HEK293 (cell line): Measurements from ENCODE around the gene EIF1AY.

Experiments used
- CTCF ChIA-PET: fragments of 350-600 bp; formaldehyde crosslinking; extraction: SDS; loops from one replicate; lab custom pipeline; 2021; ENCODE audit warnings: antibody characterized with exemption; lab: Yijun Ruan, JAX
- POLR2A ChIA-PET: fragments of 300-600 bp; formaldehyde crosslinking; extraction: SDS; loops from one replicate; lab custom pipeline; 2020; ENCODE audit warnings: antibody characterized with exemption, inconsistent platforms; lab: Yijun Ruan, JAX
- H3K27ac ChIP-seq: fragments of 200-500 bp; sonication (Bioruptor generic); 2 replicates; pipeline ENCODE4 v1.5.1; 2014; ENCODE audit warnings: low read depth, low read length, control low read depth, inconsistent platforms; ENCODE audit errors: extremely low read depth
- H3K36me3 ChIP-seq, 2 experiments: fragments of 200-500 bp in 1 of 2; sonication (Bioruptor generic) in 1 of 2; 1 replicate in 1 of 2; 2 replicates in 1 of 2; pipeline ENCODE4 v1.5.1; 2014 to 2017; ENCODE audit warnings: inconsistent platforms in 2 of 2, low read length in 2 of 2; ENCODE audit not compliant: control insufficient read depth in 2 of 2, insufficient read depth in 1 of 2
- H3K4me1 ChIP-seq: fragments of 200-500 bp; sonication (Bioruptor generic); 2 replicates; pipeline ENCODE4 v1.5.1; 2014; ENCODE audit warnings: mild to moderate bottlenecking, low read length, inconsistent platforms; ENCODE audit not compliant: control insufficient read depth, insufficient read depth
- H3K4me3 ChIP-seq: 2 replicates; pipeline ENCODE4 v1.5.1; 2011; ENCODE audit warnings: low read depth, mild to moderate bottlenecking, control low read depth, low read length, moderate library complexity
- H3K9me3 ChIP-seq: fragments of 200-500 bp; sonication (Bioruptor generic); 2 replicates; pipeline ENCODE4 v1.5.1; 2014; ENCODE audit warnings: low read depth, low read length, inconsistent platforms; ENCODE audit not compliant: control insufficient read depth, insufficient read depth
- MZF1 ChIP-seq: fragments of 450-650 bp; formaldehyde crosslinking; IDR thresholded peaks from 2 replicates; pipeline ENCODE4 v1.5.1; 2017; ENCODE audit warnings: missing biosample characterization, missing genetic modification characterization, borderline replicate concordance
- ZNF10 ChIP-seq: fragments of 450-650 bp; formaldehyde crosslinking; IDR thresholded peaks from 2 replicates; pipeline ENCODE4 v1.5.1; 2017; ENCODE audit warnings: missing biosample characterization, missing genetic modification characterization
- ZNF140 ChIP-seq: fragments of 450-650 bp; formaldehyde crosslinking; IDR thresholded peaks from 2 replicates; pipeline ENCODE4 v1.5.1; 2016; ENCODE audit warnings: missing biosample characterization, missing genetic modification characterization
- ZNF146 ChIP-seq: fragments of 450-650 bp; formaldehyde crosslinking; IDR thresholded peaks from 2 replicates; pipeline ENCODE4 v1.5.1; 2016; ENCODE audit warnings: missing biosample characterization, missing genetic modification characterization
- ZNF157 ChIP-seq: fragments of 450-650 bp; formaldehyde crosslinking; IDR thresholded peaks from 2 replicates; pipeline ENCODE4 v1.5.1; 2016; ENCODE audit warnings: missing biosample characterization, missing genetic modification characterization
- ZNF175 ChIP-seq: fragments of 450-650 bp; formaldehyde crosslinking; IDR thresholded peaks from 2 replicates; pipeline ENCODE4 v1.5.1; 2016; ENCODE audit warnings: missing biosample characterization, missing genetic modification characterization
- ZNF202 ChIP-seq: fragments of 450-650 bp; formaldehyde crosslinking; IDR thresholded peaks from 2 replicates; pipeline ENCODE4 v1.5.1; 2016; ENCODE audit warnings: missing biosample characterization, missing genetic modification characterization, borderline replicate concordance
- ZNF292 ChIP-seq: fragments of 450-650 bp; formaldehyde crosslinking; IDR thresholded peaks from 2 replicates; pipeline ENCODE4 v1.5.1; 2016; ENCODE audit warnings: low read depth, missing biosample characterization, missing genetic modification characterization, borderline replicate concordance
- ZNF423 ChIP-seq: fragments of 450-650 bp; formaldehyde crosslinking; IDR thresholded peaks from 2 replicates; pipeline ENCODE4 v1.5.1; 2016; ENCODE audit warnings: missing biosample characterization, missing genetic modification characterization
- ZNF558 ChIP-seq: fragments of 450-650 bp; formaldehyde crosslinking; IDR thresholded peaks from 2 replicates; pipeline ENCODE4 v1.5.1; 2016; ENCODE audit warnings: missing biosample characterization, missing genetic modification characterization
- ZNF621 ChIP-seq: fragments of 450-650 bp; formaldehyde crosslinking; IDR thresholded peaks from 2 replicates; pipeline ENCODE4 v1.5.1; 2017; ENCODE audit warnings: missing biosample characterization, missing genetic modification characterization
- TF ChIP-seq, protein P1 (sequence below): fragments of 450-650 bp; formaldehyde crosslinking; IDR thresholded peaks from 2 replicates; pipeline ENCODE4 v1.5.1; 2016; ENCODE audit warnings: missing biosample characterization, missing genetic modification characterization
- TF ChIP-seq, protein P2 (sequence below): sonication (generic); formaldehyde crosslinking; IDR thresholded peaks from 2 replicates; pipeline ENCODE4 v1.8.1; 2022; ENCODE audit warnings: mild to moderate bottlenecking, moderate library complexity, missing genetic modification reagents
- TF ChIP-seq, protein P3 (sequence below): fragments of 450-650 bp; formaldehyde crosslinking; IDR thresholded peaks from 2 replicates; pipeline ENCODE4 v1.5.1; 2016; ENCODE audit warnings: missing biosample characterization, missing genetic modification characterization
- TF ChIP-seq, protein P4 (sequence below): fragments of 450-650 bp; formaldehyde crosslinking; IDR thresholded peaks from 2 replicates; pipeline ENCODE4 v1.5.1; 2016; ENCODE audit warnings: missing biosample characterization, missing genetic modification characterization
- TF ChIP-seq, protein P5 (sequence below): fragments of 450-650 bp; formaldehyde crosslinking; IDR thresholded peaks from 2 replicates; pipeline ENCODE4 v1.5.1; 2017; ENCODE audit warnings: missing biosample characterization, missing genetic modification characterization

EIF1AY gene, protein sequence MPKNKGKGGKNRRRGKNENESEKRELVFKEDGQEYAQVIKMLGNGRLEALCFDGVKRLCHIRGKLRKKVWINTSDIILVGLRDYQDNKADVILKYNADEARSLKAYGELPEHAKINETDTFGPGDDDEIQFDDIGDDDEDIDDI

DNA sequence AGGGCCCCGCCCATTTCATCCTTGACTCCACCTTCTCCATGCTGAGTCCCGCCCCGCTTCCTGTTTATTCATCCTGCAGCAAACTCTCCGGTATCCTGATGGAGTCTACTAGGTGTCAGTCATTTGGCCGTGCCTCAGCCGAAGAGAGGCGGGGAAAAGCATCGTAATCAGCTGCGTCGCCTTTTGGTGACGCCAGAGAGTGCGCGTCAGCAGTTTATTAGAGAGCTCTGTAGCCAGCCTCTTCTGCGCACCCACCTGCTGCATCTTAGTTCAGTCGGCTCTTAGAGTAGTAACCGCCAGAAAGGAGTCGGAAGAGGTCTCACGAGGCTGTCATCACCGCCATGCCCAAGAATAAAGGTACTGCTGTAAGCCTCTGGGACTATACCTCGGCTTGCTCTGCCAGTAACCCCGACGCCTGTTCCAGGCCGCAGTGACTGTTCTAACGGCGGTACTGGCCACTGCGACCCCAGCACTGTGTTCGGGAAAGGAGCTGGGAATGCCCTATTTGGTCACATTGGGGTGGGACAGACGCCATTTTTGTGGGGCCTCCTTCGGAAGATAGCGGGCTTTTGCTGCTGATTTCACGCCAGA, at the start of gene EIF1AY:
Gene EIF1AY (plus strand): TSS at position 246 of the 591 bp plus-strand sequence. CDS start 96 bp downstream, at position 342.
- TF ChIP-seq MZF1 (tag by site-specific recombination) (no peak), ZNF140 (tag by site-specific recombination) (no peak), ZNF146 (no peak), ZNF175 (tag by site-specific recombination) (no peak)
- TF ChIP-seq, protein P1, sequence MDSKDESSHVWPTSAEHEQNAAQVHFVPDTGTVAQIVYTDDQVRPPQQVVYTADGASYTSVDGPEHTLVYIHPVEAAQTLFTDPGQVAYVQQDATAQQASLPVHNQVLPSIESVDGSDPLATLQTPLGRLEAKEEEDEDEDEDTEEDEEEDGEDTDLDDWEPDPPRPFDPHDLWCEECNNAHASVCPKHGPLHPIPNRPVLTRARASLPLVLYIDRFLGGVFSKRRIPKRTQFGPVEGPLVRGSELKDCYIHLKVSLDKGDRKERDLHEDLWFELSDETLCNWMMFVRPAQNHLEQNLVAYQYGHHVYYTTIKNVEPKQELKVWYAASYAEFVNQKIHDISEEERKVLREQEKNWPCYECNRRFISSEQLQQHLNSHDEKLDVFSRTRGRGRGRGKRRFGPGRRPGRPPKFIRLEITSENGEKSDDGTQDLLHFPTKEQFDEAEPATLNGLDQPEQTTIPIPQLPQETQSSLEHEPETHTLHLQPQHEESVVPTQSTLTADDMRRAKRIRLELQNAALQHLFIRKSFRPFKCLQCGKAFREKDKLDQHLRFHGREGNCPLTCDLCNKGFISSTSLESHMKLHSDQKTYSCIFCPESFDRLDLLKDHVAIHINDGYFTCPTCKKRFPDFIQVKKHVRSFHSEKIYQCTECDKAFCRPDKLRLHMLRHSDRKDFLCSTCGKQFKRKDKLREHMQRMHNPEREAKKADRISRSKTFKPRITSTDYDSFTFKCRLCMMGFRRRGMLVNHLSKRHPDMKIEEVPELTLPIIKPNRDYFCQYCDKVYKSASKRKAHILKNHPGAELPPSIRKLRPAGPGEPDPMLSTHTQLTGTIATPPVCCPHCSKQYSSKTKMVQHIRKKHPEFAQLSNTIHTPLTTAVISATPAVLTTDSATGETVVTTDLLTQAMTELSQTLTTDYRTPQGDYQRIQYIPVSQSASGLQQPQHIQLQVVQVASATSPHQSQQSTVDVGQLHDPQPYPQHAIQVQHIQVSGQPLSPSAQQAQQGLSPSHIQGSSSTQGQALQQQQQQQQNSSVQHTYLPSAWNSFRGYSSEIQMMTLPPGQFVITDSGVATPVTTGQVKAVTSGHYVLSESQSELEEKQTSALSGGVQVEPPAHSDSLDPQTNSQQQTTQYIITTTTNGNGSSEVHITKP (tag by site-specific recombination) = no peak
- TF ChIP-seq, protein P2, sequence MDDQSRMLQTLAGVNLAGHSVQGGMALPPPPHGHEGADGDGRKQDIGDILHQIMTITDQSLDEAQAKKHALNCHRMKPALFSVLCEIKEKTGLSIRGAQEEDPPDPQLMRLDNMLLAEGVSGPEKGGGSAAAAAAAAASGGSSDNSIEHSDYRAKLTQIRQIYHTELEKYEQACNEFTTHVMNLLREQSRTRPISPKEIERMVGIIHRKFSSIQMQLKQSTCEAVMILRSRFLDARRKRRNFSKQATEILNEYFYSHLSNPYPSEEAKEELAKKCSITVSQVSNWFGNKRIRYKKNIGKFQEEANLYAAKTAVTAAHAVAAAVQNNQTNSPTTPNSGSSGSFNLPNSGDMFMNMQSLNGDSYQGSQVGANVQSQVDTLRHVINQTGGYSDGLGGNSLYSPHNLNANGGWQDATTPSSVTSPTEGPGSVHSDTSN (CRISPR knock-in tag) = no peak
- no peaks in the 10 kb centered on the region for H3K4me1 ChIP-seq
- no peaks in the 10 kb centered on the region for H3K9me3 ChIP-seq
- no peak within 1 kb of the TSS for H3K27ac ChIP-seq
- CTCF ChIA-PET = no interaction called here
- no peak within 1 kb of the TSS for H3K4me3 ChIP-seq
- no peaks in the 10 kb centered on the region for H3K36me3 ChIP-seq
- POLR2A ChIA-PET = no interaction called here

DNA sequence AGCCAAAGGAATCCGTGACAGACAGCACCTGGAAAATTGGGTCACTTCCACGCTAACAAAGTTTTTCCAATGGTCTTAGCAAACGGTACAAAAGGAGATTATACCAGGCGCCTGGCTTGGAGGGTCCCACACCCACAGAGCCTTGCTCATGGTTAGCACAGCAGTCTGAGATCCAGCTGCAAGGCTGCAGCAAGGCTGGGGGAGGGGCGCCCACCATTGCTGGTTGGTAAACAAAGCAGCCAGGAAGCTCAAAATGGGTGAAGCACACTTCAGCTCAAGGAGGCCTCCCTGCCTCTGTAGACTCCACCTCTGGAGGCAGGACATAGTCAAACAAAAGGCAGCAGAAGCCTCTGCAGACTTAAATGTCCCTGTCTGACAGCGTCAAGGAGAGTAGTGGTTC, 47.1 kb upstream of the EIF1AY start:
- no peaks in the 10 kb centered on the region for H3K9me3 ChIP-seq
- ChIA-PET CTCF (no interaction called here), POLR2A (no interaction called here)
- TF ChIP-seq, protein P3, sequence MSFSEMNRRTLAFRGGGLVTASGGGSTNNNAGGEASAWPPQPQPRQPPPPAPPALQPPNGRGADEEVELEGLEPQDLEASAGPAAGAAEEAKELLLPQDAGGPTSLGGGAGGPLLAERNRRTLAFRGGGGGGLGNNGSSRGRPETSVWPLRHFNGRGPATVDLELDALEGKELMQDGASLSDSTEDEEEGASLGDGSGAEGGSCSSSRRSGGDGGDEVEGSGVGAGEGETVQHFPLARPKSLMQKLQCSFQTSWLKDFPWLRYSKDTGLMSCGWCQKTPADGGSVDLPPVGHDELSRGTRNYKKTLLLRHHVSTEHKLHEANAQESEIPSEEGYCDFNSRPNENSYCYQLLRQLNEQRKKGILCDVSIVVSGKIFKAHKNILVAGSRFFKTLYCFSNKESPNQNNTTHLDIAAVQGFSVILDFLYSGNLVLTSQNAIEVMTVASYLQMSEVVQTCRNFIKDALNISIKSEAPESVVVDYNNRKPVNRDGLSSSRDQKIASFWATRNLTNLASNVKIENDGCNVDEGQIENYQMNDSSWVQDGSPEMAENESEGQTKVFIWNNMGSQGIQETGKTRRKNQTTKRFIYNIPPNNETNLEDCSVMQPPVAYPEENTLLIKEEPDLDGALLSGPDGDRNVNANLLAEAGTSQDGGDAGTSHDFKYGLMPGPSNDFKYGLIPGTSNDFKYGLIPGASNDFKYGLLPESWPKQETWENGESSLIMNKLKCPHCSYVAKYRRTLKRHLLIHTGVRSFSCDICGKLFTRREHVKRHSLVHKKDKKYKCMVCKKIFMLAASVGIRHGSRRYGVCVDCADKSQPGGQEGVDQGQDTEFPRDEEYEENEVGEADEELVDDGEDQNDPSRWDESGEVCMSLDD = no peak
- H3K4me3 ChIP-seq = no peak overlapping the region
- H3K36me3 ChIP-seq = no peaks in the 10 kb centered on the region
- H3K27ac ChIP-seq = no peak overlapping the region
- H3K4me1 ChIP-seq = no peaks in the 10 kb centered on the region

DNA sequence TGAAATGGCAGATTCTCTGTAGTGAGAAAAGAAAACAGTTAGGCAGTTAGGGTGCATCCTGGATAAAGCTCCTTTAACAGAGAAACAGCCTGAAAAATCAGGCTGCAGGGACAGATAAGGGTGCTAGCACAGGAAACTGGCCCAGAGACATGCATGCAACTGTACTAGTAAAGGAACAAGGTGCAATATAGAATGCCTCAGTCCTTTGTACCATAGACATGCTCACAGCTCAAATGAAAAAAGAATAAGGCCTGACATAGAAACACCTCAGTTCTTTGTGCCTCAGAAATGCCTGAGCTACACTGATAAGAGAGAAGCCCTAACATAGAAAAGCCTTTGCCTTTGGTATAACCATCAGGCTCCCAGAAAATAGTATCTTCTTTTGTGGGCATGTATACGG, 37.4 kb upstream of the EIF1AY start:
- CTCF ChIA-PET = no interaction called here
- no peak overlapping the region for H3K27ac ChIP-seq
- H3K9me3 ChIP-seq = no peaks in the 10 kb centered on the region
- no peaks in the 10 kb centered on the region for H3K36me3 ChIP-seq
- POLR2A ChIA-PET = no interaction called here
- no peaks in the 10 kb centered on the region for H3K4me1 ChIP-seq
- TF ChIP-seq, protein P4, sequence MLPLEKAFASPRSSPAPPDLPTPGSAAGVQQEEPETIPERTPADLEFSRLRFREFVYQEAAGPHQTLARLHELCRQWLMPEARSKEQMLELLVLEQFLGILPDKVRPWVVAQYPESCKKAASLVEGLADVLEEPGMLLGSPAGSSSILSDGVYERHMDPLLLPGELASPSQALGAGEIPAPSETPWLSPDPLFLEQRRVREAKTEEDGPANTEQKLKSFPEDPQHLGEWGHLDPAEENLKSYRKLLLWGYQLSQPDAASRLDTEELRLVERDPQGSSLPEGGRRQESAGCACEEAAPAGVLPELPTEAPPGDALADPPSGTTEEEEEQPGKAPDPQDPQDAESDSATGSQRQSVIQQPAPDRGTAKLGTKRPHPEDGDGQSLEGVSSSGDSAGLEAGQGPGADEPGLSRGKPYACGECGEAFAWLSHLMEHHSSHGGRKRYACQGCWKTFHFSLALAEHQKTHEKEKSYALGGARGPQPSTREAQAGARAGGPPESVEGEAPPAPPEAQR (tag by site-specific recombination) = no peak
- no peak for TF ChIP-seq ZNF157 (tag by site-specific recombination)
- TF ChIP-seq, protein P5, sequence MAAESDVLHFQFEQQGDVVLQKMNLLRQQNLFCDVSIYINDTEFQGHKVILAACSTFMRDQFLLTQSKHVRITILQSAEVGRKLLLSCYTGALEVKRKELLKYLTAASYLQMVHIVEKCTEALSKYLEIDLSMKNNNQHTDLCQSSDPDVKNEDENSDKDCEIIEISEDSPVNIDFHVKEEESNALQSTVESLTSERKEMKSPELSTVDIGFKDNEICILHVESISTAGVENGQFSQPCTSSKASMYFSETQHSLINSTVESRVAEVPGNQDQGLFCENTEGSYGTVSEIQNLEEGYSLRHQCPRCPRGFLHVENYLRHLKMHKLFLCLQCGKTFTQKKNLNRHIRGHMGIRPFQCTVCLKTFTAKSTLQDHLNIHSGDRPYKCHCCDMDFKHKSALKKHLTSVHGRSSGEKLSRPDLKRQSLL = no peak
- TF ChIP-seq ZNF202 (tag by site-specific recombination) = no peak
- TF ChIP-seq ZNF423 (tag by site-specific recombination) = no peak
- no peak for TF ChIP-seq ZNF292 (tag by site-specific recombination)
- no peak for TF ChIP-seq ZNF10 (tag by site-specific recombination)
- TF ChIP-seq ZNF175 (tag by site-specific recombination) = no peak
- TF ChIP-seq ZNF558 (tag by site-specific recombination) = no peak
- TF ChIP-seq ZNF621 (tag by site-specific recombination) = no peak
- H3K4me3 ChIP-seq = no peak overlapping the region
